ENCODE measurements around the gene SNPH. TPM values are rescaled to one million over a fixed set of nuclear protein-coding genes. Genes with fewer than 3 reads are reported as not detected.

The SNPH gene
- total RNA-seq, 1 donor from 2014 or later: 4.6 TPM

DNA sequence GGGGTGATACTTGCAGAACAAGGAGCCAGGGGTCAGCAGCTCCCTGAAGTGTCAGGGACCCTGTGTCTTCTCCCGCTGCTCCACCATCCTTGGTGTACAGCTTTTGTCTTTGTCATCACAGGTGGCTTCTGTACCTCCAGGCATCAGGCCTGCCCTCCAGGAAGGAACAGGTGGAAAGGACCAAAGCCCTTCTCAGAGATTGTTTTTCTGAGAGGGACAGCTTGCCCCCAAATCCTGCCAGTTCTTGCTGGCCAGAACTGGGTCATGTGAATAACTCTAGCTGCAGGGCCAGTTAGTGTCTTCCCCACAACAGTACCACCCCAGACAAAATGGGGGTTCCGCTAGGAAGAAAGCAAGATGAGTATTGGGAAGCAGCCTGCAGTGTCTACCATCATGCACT is 31.4 kb downstream of the SNPH start:
- TF ChIP-seq, protein P1, sequence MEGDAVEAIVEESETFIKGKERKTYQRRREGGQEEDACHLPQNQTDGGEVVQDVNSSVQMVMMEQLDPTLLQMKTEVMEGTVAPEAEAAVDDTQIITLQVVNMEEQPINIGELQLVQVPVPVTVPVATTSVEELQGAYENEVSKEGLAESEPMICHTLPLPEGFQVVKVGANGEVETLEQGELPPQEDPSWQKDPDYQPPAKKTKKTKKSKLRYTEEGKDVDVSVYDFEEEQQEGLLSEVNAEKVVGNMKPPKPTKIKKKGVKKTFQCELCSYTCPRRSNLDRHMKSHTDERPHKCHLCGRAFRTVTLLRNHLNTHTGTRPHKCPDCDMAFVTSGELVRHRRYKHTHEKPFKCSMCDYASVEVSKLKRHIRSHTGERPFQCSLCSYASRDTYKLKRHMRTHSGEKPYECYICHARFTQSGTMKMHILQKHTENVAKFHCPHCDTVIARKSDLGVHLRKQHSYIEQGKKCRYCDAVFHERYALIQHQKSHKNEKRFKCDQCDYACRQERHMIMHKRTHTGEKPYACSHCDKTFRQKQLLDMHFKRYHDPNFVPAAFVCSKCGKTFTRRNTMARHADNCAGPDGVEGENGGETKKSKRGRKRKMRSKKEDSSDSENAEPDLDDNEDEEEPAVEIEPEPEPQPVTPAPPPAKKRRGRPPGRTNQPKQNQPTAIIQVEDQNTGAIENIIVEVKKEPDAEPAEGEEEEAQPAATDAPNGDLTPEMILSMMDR (conservative IDR thresholded peaks at IDR 0.05; ENCODE audit: low read depth, low read length): no peak
- H3K4me3 ChIP-seq (ENCODE audit: low read depth, low read length): no peak overlapping the region
- no peak for DNase-seq (ENCODE audit: low read depth)

DNA sequence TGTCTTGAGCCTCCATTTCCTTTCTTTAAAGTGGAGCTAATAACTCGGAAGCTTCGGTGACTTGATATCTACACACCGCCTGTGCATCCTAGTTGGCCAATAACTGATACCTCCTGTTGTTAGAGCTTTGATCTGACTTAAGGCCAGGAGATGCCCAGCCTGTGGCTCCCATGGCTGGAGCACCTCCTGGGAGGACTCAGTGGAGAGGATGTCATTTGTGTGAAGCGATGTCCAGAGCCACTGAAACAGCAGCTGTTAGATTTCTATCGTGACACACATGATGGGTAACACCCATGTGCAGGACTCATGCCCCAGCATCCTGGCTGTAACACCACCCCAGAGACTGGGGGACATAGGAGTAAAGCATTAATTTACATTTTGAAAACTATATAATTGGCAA is 32.1 kb downstream of the SNPH start:
- TF ChIP-seq, protein P1 (conservative IDR thresholded peaks at IDR 0.05; ENCODE audit: low read depth, low read length): no peak
- no peak for DNase-seq (ENCODE audit: low read depth)
- no peak overlapping the region for H3K4me3 ChIP-seq (ENCODE audit: low read depth, low read length)

DNA sequence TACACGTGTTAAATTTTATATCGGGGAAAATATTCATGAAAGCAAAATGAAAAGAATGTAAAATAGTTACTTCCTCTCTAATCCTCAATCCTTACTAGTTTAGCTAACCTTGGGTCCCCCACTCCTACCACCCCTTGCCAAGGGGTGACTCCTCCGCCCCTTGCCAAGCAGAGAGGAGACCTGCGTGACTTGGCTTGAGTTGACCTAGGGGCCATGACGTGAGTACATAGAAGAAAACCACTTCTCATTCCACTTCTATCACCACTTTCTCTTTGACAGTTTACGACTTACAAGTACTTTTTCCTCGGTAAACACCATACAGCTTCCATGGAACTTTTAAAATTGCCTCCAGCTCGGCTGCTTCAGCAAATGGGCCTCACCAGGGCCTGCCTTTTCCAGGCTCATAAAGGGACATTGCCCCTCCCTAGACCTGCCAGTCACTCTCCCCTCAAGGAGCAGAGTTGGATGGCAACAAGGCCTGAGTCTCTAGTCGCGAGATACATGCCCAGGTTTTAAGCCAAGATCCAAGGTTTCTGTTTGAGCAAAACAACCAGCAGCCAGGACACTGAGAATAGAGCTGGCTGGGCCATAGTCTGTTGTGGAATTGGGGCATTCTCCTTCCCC is 32.9 kb downstream of the SNPH start:
- TF ChIP-seq, protein P1 (conservative IDR thresholded peaks at IDR 0.05; ENCODE audit: low read depth, low read length): no peak
- H3K4me3 ChIP-seq (ENCODE audit: low read depth, low read length): no peak overlapping the region
- DNase-seq (ENCODE audit: low read depth): no peak

GRCh38 chr20:1299522-1299921 is 33.4 kb downstream of the SNPH start:
- no peak for DNase-seq (ENCODE audit: low read depth)
- no peak overlapping the region for H3K4me3 ChIP-seq (ENCODE audit: low read depth, low read length)
- TF ChIP-seq, protein P1 (conservative IDR thresholded peaks at IDR 0.05; ENCODE audit: low read depth, low read length): peak; percentile 38

DNA sequence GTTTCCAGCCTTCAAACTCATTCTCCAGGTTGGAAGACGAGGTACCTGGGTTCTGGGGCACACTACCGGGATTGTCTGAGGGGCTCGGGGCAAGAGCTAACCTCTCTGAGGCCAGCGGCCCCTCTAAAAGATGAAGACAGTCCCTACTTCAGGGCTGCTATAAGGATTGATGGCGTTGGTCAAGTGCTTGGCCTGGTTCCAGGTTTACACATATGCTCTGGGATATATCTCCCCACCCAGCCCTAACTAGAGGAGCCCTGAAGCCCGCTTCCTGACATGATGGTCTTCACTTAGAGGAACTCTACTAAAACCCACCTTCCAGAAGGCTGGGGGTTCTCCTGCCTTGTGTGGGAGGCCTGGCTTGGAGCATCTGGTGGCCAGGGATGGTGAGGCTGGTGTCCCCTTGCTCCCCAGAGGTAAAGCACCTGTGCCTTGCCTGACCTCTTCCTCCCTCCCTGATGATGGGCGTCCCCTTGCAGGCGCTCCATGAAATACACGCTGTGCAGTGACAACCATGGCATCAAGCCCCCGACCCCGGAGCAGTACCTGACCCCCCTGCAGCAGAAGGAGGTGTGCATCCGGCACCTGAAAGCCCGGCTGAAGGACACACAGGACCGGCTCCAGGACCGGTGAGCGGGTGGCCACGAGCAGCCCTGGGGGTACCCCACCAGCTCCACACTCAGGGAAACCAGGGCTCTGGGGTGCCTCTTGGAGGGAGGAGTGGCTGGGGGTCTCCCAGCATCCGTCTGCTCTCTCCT is 34.2 kb downstream of the SNPH start:
- DNase-seq (ENCODE audit: low read depth): no peak
- TF ChIP-seq, protein P1 (conservative IDR thresholded peaks at IDR 0.05; ENCODE audit: low read depth, low read length): no peak
- no peak overlapping the region for H3K4me3 ChIP-seq (ENCODE audit: low read depth, low read length)

DNA sequence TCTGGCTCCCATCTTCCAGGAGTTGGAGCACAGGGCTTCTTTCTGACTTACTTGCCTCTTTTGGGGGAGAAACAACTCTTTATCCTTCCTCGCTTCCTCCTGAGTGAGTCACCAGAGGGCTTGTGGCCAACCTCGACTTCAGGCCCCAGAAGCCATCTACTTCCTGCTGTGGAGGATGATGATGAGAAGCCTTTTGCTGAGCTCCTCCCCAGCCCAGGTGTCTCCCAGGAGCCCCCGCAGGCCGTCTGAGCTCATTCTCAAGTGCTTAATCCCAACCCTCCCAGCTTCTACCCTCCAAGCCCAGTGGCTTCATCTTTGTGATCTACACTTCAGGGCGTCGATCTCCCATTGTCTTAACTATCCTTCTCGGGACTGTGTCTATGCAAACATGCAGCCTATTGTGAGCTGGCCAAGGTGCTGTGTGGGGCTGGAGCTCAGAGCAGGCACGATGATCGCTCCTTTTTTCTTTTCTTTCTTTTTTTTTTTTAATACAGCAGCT is 35.0 kb downstream of the SNPH start:
- H3K4me3 ChIP-seq (ENCODE audit: low read depth, low read length): no peak overlapping the region
- no peak for DNase-seq (ENCODE audit: low read depth)
- TF ChIP-seq, protein P1 (conservative IDR thresholded peaks at IDR 0.05; ENCODE audit: low read depth, low read length): no peak

All from epithelial cell of proximal tubule (primary cell).